Type B pancreatic cell (in vitro differentiated cells): Measurements from ENCODE around the gene LMAN1L. TPM values are rescaled to one million over a fixed set of nuclear protein-coding genes. Genes with fewer than 3 reads are reported as not detected.

Experiments
- DNase-seq: peaks from one replicate; pipeline ENCODE4 v3.0.0; 2021; ENCODE audit warnings: mixed read lengths; ENCODE audit not compliant: unreplicated experiment; ENCODE audit errors: extremely low spot score
- H3K27ac Mint-ChIP-seq: 2 replicates; pipeline ENCODE4 v1.8.0; 2021; ENCODE audit warnings: mild to moderate bottlenecking, mixed read lengths
- H3K27me3 Mint-ChIP-seq: 2 replicates; pipeline ENCODE4 v1.8.0; 2021; ENCODE audit warnings: mixed read lengths
- H3K36me3 Mint-ChIP-seq: 2 replicates; pipeline ENCODE4 v1.8.0; 2021; ENCODE audit warnings: mixed read lengths
- H3K4me1 Mint-ChIP-seq: one replicate; pipeline ENCODE4 v1.8.0; 2021; ENCODE audit warnings: mixed read lengths; ENCODE audit not compliant: unreplicated experiment
- H3K4me3 Mint-ChIP-seq: 2 replicates; pipeline ENCODE4 v1.8.0; 2021; ENCODE audit warnings: mild to moderate bottlenecking, mixed read lengths
- H3K9me3 Mint-ChIP-seq: 2 replicates; pipeline ENCODE4 v1.8.0; 2021; ENCODE audit warnings: mixed read lengths
- CTCF ChIP-seq: fragments of 200-600 bp; sonication (generic); conservative IDR thresholded peaks from 2 replicates; pipeline ENCODE4 v1.5.0; 2021; ENCODE audit warnings: antibody characterized with exemption, mild to moderate bottlenecking
- total RNA-seq: library from RNA; stranded (reverse); gene quantifications from 2 replicates; pipeline ENCODE4 v1.2.1, GENCODE V29; 2021; ENCODE audit warnings: low replicate concordance

Gene LMAN1L
- total RNA-seq, 1 donor from 2014 or later: not detected

GRCh38 chr15:74843891-74844299 is 31.3 kb downstream of the LMAN1L start:
- peak overlapping the region; percentile 87 for H3K4me3 Mint-ChIP-seq
- H3K9me3 Mint-ChIP-seq: no peaks in the 10 kb centered on the region
- peak overlapping the region; percentile 77 for H3K27ac Mint-ChIP-seq

GRCh38 chr15:74844319-74845207 is 31.9 kb downstream of the LMAN1L start:
- peaks cover 10% of the 10 kb centered on the region for H3K36me3 Mint-ChIP-seq
- no peaks in the 10 kb centered on the region for H3K9me3 Mint-ChIP-seq
- DNase-seq: no peak
- no peaks in the 10 kb centered on the region for H3K27me3 Mint-ChIP-seq
- peak overlapping the region; percentile 39 for H3K27ac Mint-ChIP-seq
- peaks cover 21% of the 10 kb centered on the region for H3K4me1 Mint-ChIP-seq
- H3K4me3 Mint-ChIP-seq: no peak overlapping the region
- no peak for TF ChIP-seq CTCF

More at GRCh38 chr15:74843891-74844299, 31.3 kb downstream of the LMAN1L start:
- Mint-ChIP-seq H3K4me1 (peaks cover 21% of the 10 kb centered on the region), H3K36me3 (peaks cover 10% of the 10 kb centered on the region), H3K27me3 (no peaks in the 10 kb centered on the region)
- no peak for DNase-seq
- no peak for TF ChIP-seq CTCF

GRCh38 chr15:74845208-74845568 is 32.6 kb downstream of the LMAN1L start:
- H3K27ac Mint-ChIP-seq: no peak overlapping the region
- no peak for DNase-seq
- TF ChIP-seq CTCF: no peak
- H3K9me3 Mint-ChIP-seq: no peaks in the 10 kb centered on the region
- H3K4me1 Mint-ChIP-seq: peaks cover 21% of the 10 kb centered on the region
- peaks cover 10% of the 10 kb centered on the region for H3K36me3 Mint-ChIP-seq
- H3K4me3 Mint-ChIP-seq: no peak overlapping the region
- no peaks in the 10 kb centered on the region for H3K27me3 Mint-ChIP-seq

- Mint-ChIP-seq H3K4me1 (peaks cover 21% of the 10 kb centered on the region), H3K9me3 (no peaks in the 10 kb centered on the region), H3K4me3 (no peak overlapping the region), H3K27me3 (no peaks in the 10 kb centered on the region), H3K36me3 (peaks cover 10% of the 10 kb centered on the region), H3K27ac (no peak overlapping the region)
- no peak for TF ChIP-seq CTCF
- DNase-seq: no peak
Observed at GRCh38 chr15:74845581-74845980, 32.9 kb downstream of the LMAN1L start.

GRCh38 chr15:74847432-74847831 is 34.8 kb downstream of the LMAN1L start:
- Mint-ChIP-seq H3K36me3 (peaks cover 10% of the 10 kb centered on the region), H3K27ac (no peak overlapping the region), H3K4me3 (no peak overlapping the region)

More at GRCh38 chr15:74847432-74847831, 34.8 kb downstream of the LMAN1L start:
- Mint-ChIP-seq H3K9me3 (no peaks in the 10 kb centered on the region), H3K27me3 (no peaks in the 10 kb centered on the region), H3K4me1 (peaks cover 6% of the 10 kb centered on the region)
- no peak for DNase-seq
- TF ChIP-seq CTCF: no peak
